Astrocyte (in vitro differentiated cells and primary cell): ENCODE results near the gene NLGN2. TPM values are rescaled to one million over a fixed set of nuclear protein-coding genes. Genes with fewer than 3 reads are reported as not detected.

Experiments used
- DNase-seq: peaks from one replicate; pipeline ENCODE4 v3.0.0-alpha.2; 2010; ENCODE audit warnings: low read depth
- FAIRE-seq: peaks from 2 replicates; lab custom pipeline; 2011; peaks lifted over from hg19 to GRCh38; lab: Jason Lieb, UNC
- H2AFZ ChIP-seq: 2 replicates; pipeline ENCODE4 v1.6.0; 2012; ENCODE audit warnings: low read depth, low read length, inconsistent platforms
- H3K27ac ChIP-seq: 2 replicates; pipeline ENCODE4 v1.5.1; 2011; ENCODE audit warnings: low read depth, low read length, inconsistent platforms
- H3K27me3 ChIP-seq: 2 replicates; pipeline ENCODE4 v1.6.0; 2011; ENCODE audit warnings: low read length, inconsistent platforms; ENCODE audit not compliant: insufficient read depth
- H3K36me3 ChIP-seq: 2 replicates; pipeline ENCODE4 v1.5.1; 2011; ENCODE audit warnings: low read length, inconsistent platforms; ENCODE audit not compliant: insufficient read depth
- H3K4me1 ChIP-seq: 2 replicates; pipeline ENCODE4 v1.5.1; 2011; ENCODE audit warnings: low read length, inconsistent platforms; ENCODE audit not compliant: insufficient read depth
- H3K4me2 ChIP-seq: 2 replicates; pipeline ENCODE4 v1.6.0; 2012; ENCODE audit warnings: low read length, inconsistent platforms
- H3K4me3 ChIP-seq: 2 replicates; pipeline ENCODE4 v1.5.1; 2011; ENCODE audit warnings: low read depth, mild to moderate bottlenecking, low read length, inconsistent platforms; ENCODE audit not compliant: insufficient read depth
- H3K79me2 ChIP-seq: 2 replicates; pipeline ENCODE4 v1.6.0; 2012; ENCODE audit warnings: mild to moderate bottlenecking, low read length, inconsistent platforms; ENCODE audit not compliant: insufficient read depth
- H3K9ac ChIP-seq: 2 replicates; pipeline ENCODE4 v1.6.0; 2012; ENCODE audit warnings: mild to moderate bottlenecking, low read length, inconsistent platforms
- H3K9me3 ChIP-seq: 2 replicates; pipeline ENCODE4 v1.5.1; 2012; ENCODE audit warnings: low read depth, mild to moderate bottlenecking, low read length, inconsistent platforms; ENCODE audit not compliant: insufficient read depth
- H4K20me1 ChIP-seq: 2 replicates; pipeline ENCODE4 v1.6.0; 2012; ENCODE audit warnings: low read length, inconsistent platforms; ENCODE audit not compliant: insufficient read depth
- H3K27ac Mint-ChIP-seq: one replicate; pipeline ENCODE4 v1.8.0; 2021; ENCODE audit warnings: mild to moderate bottlenecking, mixed read lengths; ENCODE audit not compliant: unreplicated experiment
- H3K27me3 Mint-ChIP-seq: one replicate; pipeline ENCODE4 v1.8.0; 2021; ENCODE audit warnings: low read depth, mixed read lengths; ENCODE audit not compliant: unreplicated experiment
- H3K36me3 Mint-ChIP-seq: one replicate; pipeline ENCODE4 v1.8.0; 2021; ENCODE audit warnings: low read depth, mixed read lengths; ENCODE audit not compliant: unreplicated experiment
- H3K4me1 Mint-ChIP-seq: one replicate; pipeline ENCODE4 v1.8.0; 2021; ENCODE audit warnings: low read depth, mixed read lengths; ENCODE audit not compliant: unreplicated experiment
- H3K4me3 Mint-ChIP-seq: one replicate; pipeline ENCODE4 v1.8.0; 2021; ENCODE audit warnings: mild to moderate bottlenecking, moderate library complexity, mixed read lengths; ENCODE audit not compliant: unreplicated experiment
- H3K9me3 Mint-ChIP-seq: one replicate; pipeline ENCODE4 v1.8.0; 2021; ENCODE audit warnings: mild to moderate bottlenecking, mixed read lengths; ENCODE audit not compliant: unreplicated experiment
- CTCF ChIP-seq: IDR thresholded peaks from 2 replicates; pipeline ENCODE4 v1.5.1; 2011; ENCODE audit warnings: low read depth, mild to moderate bottlenecking, inconsistent platforms, low read length, moderate library complexity; ENCODE audit not compliant: insufficient read depth
- EZH2 ChIP-seq: IDR thresholded peaks from 2 replicates; pipeline ENCODE4 v1.6.1; 2012; ENCODE audit warnings: mild to moderate bottlenecking, low read length, inconsistent platforms; ENCODE audit not compliant: insufficient read depth
- total RNA-seq: library from RNA; stranded (reverse); gene quantifications from 2 replicates; pipeline ENCODE4 v1.2.1, GENCODE V29; 2021

NLGN2 gene
- total RNA-seq, 1 donor from 2014 or later, result 77.3 TPM

- Histone ChIP-seq H3K27ac (peak overlapping the region; percentile 14), H4K20me1 (peaks cover 24% of the 10 kb centered on the region), H3K4me2 (peak overlapping the region; percentile 97), H3K9ac (peak overlapping the region; percentile 84), H3K4me1 (peaks cover 13% of the 10 kb centered on the region), H2AFZ (peak overlapping the region; percentile 75), H3K27me3 (no peaks in the 10 kb centered on the region), H3K4me3 (peak overlapping the region; percentile 72), H3K36me3 (peaks cover 3% of the 10 kb centered on the region), H3K9me3 (no peaks in the 10 kb centered on the region), H3K79me2 (peaks cover 24% of the 10 kb centered on the region)
- no peak for TF ChIP-seq EZH2
- no peak for TF ChIP-seq CTCF
- Mint-ChIP-seq H3K27ac (peak overlapping the region; percentile 78), H3K4me1 (peaks cover 18% of the 10 kb centered on the region), H3K4me3 (peak overlapping the region; percentile 96), H3K9me3 (no peaks in the 10 kb centered on the region), H3K36me3 (peaks cover 15% of the 10 kb centered on the region), H3K27me3 (no peaks in the 10 kb centered on the region)
- no peak for FAIRE-seq
- DNase-seq, result no peak
These were observed 2.1 kb upstream of the NLGN2 start for GRCh38 chr17:7405350-7406234.

GRCh38 chr17:7406235-7406825 lies 1.3 kb upstream of the NLGN2 start:
- Histone ChIP-seq H3K4me1 (peaks cover 13% of the 10 kb centered on the region), H4K20me1 (peaks cover 25% of the 10 kb centered on the region), H3K4me2 (peak overlapping the region; percentile 97), H3K4me3 (peak overlapping the region; percentile 72), H3K9ac (peak overlapping the region; percentile 84), H3K9me3 (no peaks in the 10 kb centered on the region), H3K27ac (no peak overlapping the region), H3K36me3 (peaks cover 3% of the 10 kb centered on the region), H3K27me3 (no peaks in the 10 kb centered on the region), H2AFZ (no peak overlapping the region), H3K79me2 (peaks cover 24% of the 10 kb centered on the region)
- FAIRE-seq, result no peak
- no peak for DNase-seq
- Mint-ChIP-seq H3K27ac (no peak overlapping the region), H3K36me3 (peaks cover 18% of the 10 kb centered on the region), H3K9me3 (no peaks in the 10 kb centered on the region), H3K27me3 (no peaks in the 10 kb centered on the region), H3K4me3 (peak overlapping the region; percentile 96), H3K4me1 (peaks cover 14% of the 10 kb centered on the region)
- TF ChIP-seq CTCF, result no peak
- TF ChIP-seq EZH2, result no peak
